Measurements from ENCODE around the gene ANXA1.

ANXA1 gene

DNA sequence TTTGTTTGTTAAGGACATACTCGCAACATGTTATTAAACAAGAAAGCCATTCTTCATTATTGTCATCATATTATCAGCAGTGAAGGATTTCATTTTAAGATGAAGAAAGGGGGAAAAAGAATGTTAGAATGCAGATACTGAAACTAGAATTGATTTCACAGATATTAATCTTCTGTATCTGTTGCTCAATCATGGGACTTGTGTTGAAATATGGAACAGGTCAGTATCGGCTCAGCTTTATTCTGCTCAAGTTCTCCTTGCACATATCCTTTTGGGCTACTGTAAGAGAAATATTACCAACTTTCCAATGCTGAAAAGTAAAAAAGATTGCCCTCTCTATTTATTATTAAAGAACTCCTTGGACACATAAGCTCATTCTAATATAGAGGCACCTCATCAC is 13.8 kb upstream of the ANXA1 start:
- DNase-seq (ENCODE audit: low read depth in 1 of 2, low spot score in 1 of 2), result no peak

DNA sequence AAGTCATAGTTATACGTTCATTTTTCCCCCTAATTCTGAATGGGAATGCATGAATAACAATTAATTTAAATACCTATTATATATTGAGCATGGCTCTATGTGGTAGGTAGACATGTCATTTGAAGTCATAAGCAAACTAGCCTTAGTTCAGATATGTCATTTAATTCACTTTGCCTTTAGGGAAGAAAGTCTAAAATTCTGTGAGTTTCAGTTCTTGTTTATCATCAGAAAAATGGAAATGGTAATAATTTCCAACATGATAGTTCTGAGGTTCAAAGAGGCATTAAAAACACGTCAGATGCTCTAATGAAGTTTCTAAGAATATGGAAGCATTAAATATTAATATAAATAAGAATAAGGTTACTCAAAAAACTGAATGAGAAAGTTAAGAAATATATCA is 13.1 kb upstream of the ANXA1 start:
- DNase-seq (ENCODE audit: low read depth in 1 of 2, low spot score in 1 of 2), result no peak

DNA sequence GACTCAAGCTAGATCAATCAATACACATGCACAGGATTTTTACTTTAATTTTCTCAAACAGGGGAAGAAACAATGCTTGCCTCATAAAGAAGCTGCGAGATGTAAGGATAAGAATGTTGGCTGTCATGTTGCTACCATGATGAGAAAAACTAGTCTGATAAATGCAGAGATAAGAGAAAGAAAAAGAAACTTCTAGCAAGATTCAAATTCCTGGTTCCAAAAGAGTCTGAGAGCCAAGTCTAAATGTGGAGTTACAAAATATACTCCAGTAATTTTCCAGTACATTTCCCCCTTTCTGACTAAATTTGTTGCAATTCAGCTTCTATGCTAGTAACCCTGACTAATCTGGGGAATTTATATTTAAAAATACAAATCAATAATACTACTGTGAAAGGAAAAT is 10.4 kb upstream of the ANXA1 start:
- DNase-seq (ENCODE audit: low read depth in 1 of 2, low spot score in 1 of 2), result no peak

DNA sequence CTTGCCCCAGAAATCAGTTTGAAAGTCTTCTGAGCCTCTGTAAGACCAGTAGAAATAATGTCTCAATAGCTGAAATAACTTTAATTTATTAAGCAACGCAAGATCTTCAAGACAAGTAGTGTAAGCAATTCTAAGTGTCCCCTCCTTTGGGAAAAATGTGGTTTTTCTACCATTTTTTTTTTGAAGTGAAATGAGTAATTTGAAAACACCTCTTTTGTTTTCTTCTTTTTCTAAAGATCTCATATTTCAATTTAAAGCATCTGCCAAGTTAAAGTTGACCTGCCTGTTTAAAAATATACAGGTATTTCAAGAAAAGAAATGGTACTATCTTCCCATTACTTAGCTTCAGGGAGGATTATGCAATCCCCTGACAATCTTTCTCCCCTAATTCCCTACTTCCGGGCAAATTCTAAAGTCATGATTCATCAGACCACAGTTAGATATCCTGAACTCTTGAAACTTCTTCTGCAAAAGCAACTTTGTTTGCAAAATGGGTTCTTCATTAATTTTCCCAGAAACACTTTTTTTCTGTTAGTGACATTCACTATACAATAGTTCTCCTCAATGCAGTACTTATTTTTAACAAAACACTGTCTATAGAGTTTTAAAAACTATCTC is 7.8 kb upstream of the ANXA1 start:
- DNase-seq (ENCODE audit: low read depth in 1 of 2, low spot score in 1 of 2), result no peak

DNA sequence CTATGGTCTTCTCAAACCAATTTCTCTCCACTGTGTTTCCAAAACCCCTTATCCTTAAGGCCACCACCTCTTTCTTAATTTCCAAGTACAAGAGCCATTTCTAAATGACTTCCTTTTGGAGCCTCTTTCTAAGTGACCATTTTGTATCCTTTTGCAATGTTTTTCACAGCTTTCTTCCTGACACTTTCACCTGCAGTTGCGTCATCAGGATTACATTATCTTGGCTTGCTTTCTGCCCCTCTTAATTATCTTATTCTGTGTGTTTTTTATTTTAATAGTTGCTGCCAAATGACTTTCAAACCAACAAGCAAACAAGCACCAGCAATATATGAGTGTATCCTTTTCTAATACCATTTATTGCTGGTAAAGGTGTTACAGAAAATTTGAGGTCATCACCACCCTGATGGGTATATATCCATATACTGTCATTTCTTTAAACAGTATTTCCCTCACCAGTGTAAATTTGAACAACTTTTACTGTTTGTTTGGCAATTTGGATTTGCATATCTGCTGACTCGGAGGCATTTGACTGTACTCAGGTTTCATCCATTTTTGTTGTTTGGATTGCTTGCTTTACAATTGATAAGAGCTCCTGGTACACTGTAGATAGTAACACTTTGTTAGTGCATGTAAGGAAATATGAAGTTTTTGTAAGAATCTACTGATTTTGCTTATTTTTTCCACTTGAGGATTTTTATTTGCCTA is 5.4 kb upstream of the ANXA1 start:
- DNase-seq (ENCODE audit: low read depth in 1 of 2, low spot score in 1 of 2), result no peak

DNA sequence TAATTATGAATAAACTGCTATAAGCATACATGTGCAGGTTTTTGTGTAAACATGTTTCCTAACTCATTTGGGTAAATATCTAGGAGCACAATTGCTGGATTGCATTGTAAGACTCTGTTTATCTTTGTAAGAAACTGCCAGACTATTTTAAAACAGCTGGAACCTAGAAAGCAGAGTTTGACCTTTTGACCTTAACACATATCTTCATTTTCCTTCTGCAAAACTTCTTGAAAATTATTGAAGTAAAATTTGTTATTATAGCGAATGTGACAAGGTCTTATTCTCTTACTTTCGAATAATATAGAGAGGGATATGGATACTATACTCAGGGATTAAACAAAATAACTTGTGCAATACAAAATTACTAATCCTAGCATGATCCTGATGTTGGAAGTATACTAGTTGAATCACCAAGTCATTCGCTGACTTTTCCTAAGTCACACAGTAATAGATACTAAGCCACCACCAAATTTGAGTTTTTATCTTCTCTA is 3.2 kb upstream of the ANXA1 start:
- DNase-seq (ENCODE audit: low read depth in 1 of 2, low spot score in 1 of 2), result no peak

DNA sequence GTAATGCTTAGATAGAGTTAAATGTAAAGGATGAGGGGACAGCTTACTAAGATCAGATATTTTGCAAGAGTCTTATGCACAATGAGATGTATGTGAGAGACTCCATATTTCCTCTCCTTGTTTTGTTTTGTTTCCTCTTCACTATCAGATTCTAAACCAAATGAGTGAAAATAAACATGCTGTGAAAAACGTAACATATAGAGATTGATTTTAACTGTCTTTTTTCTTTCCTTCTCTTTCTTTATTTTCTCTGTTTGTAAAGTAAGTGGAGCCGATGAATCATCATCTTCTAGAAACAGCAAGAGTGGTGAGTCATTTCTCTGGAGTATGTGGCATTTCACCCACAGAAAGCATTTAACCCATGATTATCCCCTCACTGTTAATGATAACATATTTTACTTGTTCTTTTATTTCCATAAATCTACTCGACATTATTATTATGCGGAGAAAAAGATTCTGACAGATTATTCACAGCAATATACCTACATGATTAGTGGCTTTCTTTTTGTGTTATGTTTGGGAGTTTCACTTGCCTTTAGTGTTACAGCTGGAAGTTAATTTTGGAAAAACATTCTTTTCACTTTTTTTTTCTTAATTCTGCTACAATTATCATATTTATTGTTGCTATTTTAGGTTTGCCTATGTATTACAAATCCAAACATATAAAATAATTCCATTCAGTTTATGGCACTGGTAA is 2.1 kb upstream of the ANXA1 start:
- no peak for DNase-seq (ENCODE audit: low read depth in 1 of 2, low spot score in 1 of 2)

DNA sequence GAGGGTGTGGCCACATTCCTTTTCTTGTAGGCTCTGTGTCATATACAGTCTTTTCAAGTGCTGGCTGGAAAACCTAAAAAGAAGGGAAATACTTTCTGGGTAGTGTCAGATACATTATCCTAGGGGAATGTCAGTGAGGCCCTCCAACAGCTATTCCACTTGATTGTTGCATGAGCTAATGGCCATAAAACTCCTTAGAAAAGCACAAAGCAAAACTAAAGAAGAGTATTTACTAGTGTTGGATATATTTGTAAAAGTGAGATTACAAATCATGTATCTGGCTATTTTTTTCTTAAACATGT is 829 bp downstream of the ANXA1 start:
- no peak for DNase-seq (ENCODE audit: low read depth in 1 of 2, low spot score in 1 of 2)

DNA sequence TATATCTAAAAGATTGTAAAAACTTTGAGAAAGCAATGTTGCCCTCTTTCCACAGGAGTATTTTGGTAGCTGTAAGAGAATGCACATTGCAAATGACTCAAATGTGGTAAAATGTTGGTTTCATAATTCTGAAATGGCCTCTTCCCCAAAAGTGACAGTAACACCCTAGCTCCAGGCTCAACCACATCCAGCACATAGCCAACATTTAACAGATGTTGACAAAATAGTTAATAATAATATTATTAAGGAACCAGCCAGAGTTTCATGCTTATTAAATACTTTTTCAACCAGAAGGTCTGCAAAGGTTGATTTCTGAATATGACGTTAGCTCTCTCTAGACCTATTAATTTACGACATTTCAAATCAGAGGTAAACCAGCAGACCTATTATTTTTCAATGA is 1.3 kb downstream of the ANXA1 start:
- no peak for DNase-seq (ENCODE audit: low read depth in 1 of 2, low spot score in 1 of 2)

DNA sequence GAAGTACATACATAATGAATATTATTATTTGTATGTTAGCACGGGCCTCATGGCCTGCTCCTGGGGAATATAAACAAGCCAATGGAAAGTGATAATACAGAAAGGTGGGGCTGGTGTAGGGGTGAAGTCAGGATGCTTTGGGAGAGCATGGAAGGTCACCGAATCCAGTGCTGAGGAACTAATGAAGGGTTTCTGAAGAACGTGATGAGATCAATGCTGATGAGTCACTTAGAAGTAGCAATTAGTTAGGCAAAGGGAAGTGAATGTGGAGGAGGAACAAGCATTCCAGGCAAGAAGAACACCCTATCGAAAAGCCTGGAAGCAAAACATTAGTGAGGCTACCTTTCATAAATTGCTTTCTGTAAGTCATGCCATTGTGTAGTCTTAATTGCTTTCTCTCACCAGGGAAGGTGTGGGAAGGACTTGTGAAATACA is 2.1 kb downstream of the ANXA1 start:
- DNase-seq (ENCODE audit: low read depth in 1 of 2, low spot score in 1 of 2), result no peak

DNA sequence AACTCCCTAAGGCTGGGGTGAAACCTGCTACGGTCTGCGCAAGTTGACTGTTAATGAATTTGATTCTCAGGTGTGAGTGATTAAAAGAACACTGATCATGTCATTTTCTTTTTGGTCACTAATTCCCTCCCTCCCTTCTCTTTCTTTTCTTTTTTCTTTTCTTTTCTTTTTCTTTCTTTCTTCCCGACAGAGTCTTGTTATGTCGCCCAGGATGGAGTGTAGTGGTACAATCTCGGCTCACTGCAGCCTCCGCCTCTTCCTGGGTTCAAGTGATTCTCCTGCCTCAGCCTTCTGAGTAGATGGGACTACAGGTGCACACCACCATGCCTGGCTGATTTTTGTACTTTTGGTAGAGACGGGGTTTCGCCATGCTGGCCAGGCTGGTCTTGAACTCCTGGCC is 2.6 kb downstream of the ANXA1 start:
- DNase-seq (ENCODE audit: low read depth in 1 of 2, low spot score in 1 of 2), result no peak

DNA sequence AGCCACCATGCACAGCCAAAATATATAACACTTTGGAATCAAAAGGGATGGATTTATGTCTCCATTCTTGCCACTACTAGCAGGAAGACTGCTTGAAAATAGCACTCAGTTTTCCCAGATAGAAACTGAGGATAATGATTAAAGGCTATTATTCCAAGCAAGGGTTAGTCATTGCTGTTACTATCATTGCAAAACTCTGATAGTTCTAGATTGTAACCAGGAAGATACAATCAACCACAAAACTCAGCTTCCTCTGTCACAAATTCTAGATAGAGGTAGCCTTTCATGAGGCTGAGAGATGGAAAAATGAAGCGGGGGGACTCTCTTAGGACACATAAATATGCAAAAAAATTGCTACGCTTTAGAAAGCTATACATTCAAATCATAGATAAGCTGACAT is 3.1 kb downstream of the ANXA1 start:
- no peak for DNase-seq (ENCODE audit: low read depth in 1 of 2, low spot score in 1 of 2)

DNA sequence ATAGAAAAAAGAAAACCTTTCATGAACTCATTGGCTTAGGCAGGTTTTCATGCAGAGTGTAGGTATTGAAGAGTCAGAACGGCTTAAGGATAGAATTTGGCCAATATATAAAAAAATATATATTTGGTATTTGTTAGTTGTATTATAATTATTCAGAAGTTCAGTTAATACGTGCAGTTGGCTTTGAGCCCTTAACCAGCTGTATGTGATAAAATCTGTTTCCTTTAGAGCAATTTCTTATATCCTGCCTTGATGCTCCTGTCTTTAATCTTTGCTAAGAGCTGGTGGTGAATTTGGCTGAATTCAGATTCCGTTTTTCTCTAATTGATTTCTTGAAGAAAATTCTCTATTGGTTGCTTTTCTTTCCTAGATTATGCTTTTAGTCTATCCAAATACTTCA is 3.7 kb downstream of the ANXA1 start:
- DNase-seq (ENCODE audit: low read depth in 1 of 2, low spot score in 1 of 2), result no peak

DNA sequence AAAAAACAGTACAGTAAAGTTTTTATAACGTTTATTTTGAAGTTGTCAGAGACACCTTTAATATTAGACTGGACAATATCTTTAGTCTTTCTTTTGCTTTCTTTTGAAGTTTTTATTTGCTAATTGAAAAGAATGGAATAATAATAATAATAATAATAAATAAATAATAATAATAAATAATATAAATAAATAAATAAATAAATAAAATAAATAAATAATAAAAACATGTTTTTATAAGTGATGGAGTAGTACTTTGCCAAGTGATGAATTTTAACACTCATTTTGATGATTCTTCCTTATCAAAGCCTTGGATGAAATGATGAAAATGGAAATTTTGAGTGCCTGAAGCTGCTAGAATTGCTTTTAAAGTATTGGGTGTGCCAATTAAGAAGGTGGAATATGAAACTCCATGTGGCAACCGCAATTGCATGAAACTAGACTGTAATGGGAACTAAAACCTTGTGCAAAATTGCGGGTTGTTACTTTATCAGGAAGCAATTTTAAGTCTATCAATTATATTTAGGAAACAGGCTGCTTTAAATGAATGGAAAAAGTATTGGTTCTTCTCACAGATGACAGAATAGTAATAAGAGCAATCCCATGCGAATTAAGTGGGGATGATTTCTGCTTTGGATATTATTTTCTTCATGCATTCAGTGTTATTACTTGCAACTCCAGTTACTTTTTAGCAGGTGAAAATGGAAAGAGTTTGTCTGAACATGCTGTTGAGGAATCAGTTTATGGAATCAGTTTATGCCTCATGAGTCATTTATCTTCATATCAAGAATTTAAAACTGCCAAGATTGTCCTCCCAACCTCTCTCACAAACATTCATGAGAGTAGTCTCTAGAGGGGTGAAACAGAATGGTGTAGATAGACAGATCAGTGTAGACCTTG is 4.6 kb downstream of the ANXA1 start:
- DNase-seq (ENCODE audit: low read depth in 1 of 2, low spot score in 1 of 2), result no peak

DNA sequence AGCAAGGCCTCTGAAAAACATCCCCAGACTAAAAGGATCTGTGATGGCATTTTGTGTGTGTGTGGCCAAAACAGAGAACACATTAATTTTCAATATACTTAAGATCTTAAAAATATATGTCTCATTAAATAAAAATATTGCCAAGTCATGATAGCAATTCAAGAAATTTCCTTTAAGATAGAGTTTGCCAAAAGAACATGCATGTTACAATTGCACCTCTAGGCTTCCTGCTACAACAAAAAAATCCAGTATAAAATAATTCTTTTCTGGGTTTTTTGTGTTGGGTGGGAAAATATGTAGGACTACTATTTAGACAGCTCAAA is 5.2 kb downstream of the ANXA1 start:
- no peak for DNase-seq (ENCODE audit: low read depth in 1 of 2, low spot score in 1 of 2)

DNA sequence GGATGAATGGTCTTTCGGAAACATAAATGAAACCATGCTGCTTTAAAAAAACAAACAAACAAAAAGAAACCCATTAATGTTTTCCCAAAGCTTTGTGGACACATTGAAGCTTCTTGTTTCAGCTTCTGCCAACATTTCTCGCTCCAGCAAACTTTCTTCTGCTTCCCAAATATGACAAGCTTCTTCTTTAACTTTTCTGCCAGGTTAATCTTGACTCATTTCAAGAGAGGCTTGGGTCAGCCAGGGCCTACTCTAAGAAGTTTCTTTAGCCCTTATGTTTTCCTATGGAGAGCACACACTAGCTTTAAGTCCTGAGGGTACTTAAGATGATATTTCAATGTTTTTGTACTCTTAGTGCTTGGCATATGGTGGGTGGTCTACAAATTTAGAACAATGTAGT is 6.1 kb downstream of the ANXA1 start:
- no peak for DNase-seq (ENCODE audit: low read depth in 1 of 2, low spot score in 1 of 2)

DNA sequence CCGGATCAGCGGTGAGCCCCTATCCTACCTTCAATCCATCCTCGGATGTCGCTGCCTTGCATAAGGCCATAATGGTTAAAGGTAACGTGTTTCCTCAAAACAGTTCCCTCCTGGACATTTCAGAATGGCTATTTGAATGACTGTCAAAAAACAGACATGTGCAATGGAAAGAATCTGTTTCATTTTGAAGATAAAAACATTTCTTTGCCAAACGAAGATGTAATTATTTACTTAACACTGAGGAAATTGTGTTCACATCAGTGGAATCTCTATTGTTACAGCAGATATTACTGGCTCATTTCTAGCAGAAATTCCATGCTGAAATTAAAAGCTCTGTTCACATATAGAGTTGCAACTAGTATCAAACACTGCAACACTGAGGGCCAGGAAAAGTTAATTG is 7.1 kb downstream of the ANXA1 start:
- no peak for DNase-seq (ENCODE audit: low read depth in 1 of 2, low spot score in 1 of 2)

DNA sequence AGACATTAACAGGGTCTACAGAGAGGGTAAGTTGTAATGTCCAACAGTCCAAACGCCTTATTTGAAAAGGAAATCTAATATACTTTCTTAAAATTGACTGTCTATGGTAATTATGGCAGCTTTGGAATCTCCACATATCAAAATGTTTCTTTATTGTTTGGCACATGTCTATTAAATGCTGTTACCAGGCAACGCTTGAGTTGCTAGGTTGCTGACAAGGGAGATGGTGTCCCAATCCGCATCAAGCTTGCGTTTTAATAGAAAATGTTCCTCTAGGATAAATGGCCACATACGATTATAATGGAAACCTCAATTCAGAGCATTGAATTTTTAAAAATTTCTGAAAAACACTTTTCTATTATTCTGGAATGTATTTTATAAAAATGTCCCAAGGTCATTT is 9.2 kb downstream of the ANXA1 start:
- DNase-seq (ENCODE audit: low read depth in 1 of 2, low spot score in 1 of 2), result no peak

DNA sequence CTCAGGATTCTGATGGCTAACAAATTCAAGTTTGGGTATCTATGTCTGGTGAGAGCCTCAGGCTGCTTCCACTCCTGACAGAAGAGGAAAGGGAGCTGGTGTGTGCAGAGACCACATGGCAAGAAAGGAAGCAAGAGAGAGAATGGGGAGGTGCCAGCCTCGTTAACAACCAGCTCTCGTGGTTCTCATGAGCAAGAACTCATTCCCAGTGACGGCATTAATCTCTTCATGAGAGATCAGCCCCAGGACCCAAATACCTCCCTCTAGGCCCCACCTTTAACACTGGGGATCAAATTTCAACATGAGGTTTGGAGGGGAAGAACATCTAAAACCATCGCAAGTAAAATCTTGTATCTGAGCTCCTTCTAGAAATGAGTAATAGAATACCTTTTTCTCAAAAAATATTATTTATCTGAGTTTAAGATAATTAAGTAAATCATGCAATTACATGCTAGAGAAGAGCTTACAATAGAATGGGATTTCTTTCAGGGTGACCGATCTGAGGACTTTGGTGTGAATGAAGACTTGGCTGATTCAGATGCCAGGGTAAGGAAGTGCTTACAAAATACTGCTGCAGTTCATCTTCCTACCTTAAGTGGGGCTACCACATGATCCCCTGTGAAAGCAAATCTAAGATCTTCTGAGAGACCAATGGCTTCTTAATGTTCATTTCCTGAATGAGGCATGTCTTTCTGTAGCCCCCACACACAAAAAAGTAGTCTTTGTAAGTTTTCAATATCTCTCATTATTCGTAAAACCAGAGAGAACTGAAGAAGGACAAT is 11.5 kb downstream of the ANXA1 start:
- no peak for DNase-seq (ENCODE audit: low read depth in 1 of 2, low spot score in 1 of 2)

DNA sequence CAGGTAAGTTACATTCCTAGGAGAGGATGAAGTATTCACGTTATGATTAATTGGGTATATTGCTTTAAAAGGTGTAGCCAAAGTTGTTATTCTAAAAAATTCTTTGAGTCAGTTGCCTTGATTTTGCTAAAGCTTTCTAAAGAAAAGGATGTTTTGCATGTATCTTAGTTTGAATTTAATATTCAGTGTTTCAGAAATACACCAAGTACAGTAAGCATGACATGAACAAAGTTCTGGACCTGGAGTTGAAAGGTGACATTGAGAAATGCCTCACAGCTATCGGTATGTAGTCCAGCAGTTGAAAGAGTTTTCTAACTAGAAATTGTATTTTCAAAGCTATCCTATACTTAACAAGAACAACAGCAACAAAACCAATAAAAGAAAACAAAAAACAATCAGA is 14.2 kb downstream of the ANXA1 start:
- no peak for DNase-seq (ENCODE audit: low read depth in 1 of 2, low spot score in 1 of 2)

DNA sequence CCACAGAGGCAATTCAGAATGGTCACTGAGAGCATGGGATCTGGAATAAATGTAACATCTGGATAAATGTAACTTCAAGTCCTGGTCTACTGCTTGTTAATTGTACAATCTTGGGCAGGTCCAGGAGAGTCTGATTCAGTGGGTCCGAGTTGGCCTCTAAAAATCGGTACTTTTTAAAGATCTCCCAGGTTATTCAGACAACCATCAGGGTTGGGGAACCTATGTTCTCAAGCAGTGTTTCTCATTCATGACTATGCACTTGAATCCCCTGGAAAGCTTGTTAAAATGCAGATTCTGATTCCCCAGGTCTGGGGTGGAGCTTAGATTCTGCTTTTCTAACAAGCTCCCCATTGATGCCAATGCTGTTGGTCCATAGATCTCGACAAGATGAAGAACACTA is 14.8 kb downstream of the ANXA1 start:
- no peak for DNase-seq (ENCODE audit: low read depth in 1 of 2, low spot score in 1 of 2)
